HG02840 (cell line): ENCODE measurements around the gene SORBS2.

Experiments used
- ATAC-seq: cut with Tn5 transposase; IDR thresholded peaks from one replicate; pipeline ENCODE4 v1.9.1; 2021; ENCODE audit warnings: mild to moderate bottlenecking, moderate library complexity, moderate number of reproducible peaks; ENCODE audit not compliant: unreplicated experiment, low FRiP score

The SORBS2 gene

DNA sequence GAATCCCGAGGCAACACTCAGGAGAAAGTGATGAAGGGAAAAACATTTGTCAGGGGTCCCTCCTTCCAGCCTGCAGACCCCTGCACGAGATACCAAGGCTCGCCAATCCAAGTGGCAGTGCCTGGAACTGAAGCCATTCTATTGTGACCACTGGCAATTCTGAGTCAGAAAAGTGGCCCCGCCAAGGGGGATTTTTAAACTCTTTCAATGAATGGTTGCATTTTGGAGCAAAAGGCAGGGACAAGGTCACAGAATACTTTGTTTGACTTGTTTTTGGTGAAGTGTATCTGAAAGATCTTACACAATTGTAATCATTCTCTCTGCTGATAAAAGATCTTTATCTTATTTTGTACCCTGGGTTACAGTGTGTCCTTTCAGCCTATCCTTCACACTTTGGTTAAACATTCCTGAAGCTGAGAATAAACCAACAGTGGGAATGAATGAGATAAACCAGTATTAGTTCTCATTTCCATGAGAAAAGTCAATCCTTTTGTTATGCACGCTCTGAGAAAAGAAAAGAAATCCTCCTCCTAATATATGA is 160.8 kb downstream of the SORBS2 start:
- no peak for ATAC-seq

DNA sequence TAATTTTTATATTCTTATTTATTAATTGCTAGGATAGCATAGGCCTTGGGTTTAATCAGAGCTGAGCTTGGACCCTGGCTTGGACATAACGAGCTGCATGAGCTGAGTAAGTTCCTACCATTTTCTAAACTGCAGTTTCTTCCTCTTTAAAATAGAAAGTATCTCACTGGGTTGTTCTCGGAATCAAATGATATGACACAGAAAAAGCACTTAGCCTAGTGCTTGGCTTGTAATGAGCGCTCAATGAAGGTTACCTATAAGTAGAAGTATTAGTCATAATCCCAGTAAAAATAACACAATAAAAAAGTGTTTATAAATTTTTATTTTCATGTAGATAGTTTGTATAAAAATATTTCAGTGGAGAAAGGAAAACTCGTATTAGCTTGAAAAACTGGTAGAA is 163.4 kb downstream of the SORBS2 start:
- no peak for ATAC-seq

DNA sequence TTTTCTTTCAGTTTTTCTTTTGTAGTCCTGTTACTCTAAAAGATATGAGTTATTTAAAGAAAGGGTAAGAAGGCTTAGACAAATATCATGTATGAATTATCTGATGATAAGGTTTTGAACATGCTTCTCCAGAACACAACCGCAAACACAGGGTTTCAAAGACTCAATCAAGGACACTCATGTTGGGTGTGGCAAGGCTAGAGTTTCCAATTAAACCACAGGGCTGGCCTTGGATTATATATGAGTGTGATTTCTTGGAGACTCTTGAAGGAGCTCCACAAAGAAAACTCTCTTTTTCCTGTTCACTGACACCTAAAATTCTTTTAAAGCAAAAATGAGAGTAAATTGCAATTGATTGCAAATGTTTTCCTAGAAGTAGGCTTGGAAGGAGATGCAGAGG is 166.6 kb downstream of the SORBS2 start:
- ATAC-seq: no peak

DNA sequence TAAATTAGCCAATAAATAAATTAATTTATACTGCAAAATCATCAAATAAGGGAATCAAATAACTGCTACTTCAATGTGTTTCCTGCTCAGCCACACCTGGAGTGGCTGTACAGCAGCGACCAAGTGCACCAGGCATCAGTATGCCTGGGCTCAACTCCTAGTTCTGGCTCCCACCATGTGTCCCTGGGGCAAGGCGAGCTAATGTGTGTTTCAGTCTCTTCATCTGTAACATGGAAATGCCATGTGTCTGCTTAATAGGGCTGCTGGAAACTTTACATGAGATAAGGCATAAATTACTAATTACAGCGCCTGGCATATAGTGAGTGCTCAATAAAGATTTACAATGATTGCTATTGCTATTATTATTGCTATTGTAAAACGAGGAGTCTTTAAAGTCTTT is 167.6 kb downstream of the SORBS2 start:
- ATAC-seq: no peak

DNA sequence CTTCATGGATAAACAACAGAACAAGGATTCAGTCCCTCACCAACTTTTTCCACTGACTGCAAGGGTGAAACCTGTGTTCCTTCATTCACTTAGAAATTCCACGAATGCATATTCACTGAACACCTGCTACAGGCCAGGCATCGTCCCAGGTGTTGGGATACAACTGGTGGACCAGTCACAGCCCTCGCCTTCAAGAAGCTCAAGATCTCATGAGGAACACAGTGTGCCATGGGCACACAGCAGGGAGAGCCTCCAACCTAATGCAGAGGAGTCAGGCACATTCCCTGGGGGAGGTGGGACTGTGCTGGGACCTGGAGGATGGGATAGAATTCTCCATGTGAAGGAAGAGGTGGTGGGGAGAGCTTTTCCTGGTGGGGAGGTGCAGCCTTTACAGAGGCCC is 169.1 kb downstream of the SORBS2 start:
- ATAC-seq: no peak

DNA sequence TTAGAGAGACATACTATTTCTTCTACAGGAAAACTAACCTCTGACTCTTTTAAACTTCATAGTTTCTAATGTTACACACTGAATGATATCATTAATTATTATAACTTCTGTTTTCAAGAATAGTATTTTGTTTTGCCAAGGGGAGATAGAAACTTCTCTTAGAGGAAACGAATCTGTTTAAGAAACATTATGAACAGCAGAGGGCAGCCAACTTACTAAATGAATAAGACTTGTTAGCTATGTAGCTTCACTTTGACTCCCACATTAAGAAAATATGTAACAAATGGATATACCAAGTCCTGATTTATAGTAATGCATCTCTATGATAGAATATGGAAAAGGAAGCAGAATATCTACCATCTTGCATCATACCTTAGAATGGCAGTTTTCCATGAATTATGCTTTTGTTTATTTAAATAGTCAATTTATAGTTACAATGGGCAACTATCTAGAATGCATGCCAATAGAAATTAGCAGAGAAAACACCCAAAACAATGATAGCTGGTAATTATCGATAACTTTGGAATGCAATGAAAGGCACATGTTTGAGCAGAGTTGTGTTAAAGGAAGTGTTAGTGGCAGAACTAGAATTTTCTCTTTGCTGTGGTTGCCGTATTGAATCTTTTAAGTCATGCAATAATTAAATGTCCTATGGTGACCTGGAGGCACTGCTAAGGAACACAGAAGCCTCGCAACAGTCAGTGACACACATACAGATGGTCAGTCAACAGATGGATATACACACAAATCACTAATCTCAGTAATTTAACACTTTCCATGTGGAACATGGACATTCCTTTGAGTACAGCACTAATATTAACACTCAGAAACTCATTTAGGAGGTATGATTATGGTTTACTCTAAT is 171.0 kb downstream of the SORBS2 start:
- ATAC-seq: no peak

DNA sequence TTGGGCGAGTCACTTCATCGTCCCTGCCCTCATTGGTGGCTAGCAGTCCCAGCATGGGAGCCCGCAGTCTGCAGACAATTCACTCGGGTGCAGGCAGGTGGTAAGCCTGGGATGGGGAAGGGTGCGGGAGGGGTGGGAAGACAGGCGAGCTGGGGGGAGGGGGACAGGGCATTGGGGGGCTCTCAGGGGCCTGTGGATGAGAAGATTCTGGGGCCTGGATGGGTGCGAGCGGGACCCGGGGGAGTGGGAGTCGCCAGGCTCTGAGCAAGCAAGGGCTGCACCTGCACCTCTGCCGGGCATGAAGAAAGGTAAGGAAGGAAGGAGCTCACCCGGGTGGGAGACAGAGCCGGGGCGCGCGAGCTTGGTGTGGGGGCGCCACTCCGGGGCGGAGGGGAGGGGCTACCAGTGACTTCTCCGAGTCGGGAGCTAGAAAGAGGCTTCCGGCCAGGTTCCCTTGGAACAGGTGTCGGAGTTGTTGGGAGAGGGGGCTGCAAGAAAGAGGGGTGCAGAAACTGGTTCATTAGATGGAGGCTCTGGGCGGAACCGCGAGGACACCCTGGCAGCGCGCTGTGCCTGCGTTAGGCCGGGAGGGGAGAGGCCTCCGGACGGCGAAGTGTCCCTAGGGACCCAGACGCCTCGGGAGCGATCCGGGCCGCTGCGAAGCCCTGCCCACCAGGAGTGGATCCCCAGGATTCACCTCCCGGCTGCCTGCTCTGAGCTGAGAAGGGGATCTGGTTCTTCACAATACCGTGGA is 173.3 kb downstream of the SORBS2 start:
- ATAC-seq: no peak

DNA sequence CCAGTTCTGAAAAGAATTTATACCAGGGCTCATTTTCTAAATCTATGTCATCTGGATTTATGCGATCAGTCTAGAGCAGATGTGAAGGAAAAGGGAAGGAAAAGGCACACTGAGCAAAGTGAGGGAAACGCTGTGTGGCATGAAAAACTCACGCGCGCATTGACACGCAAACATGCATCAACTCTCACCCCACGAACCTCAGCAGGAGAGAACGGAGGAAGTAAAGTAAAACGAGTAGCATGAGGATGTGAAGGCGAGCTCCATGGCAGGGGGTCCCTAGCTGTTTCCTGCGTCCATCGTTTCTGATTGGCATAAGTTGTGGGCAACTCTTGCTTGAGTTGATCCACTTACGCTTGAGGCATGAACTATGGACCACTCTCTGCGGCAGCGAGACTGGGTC is 173.9 kb downstream of the SORBS2 start:
- ATAC-seq: no peak

DNA sequence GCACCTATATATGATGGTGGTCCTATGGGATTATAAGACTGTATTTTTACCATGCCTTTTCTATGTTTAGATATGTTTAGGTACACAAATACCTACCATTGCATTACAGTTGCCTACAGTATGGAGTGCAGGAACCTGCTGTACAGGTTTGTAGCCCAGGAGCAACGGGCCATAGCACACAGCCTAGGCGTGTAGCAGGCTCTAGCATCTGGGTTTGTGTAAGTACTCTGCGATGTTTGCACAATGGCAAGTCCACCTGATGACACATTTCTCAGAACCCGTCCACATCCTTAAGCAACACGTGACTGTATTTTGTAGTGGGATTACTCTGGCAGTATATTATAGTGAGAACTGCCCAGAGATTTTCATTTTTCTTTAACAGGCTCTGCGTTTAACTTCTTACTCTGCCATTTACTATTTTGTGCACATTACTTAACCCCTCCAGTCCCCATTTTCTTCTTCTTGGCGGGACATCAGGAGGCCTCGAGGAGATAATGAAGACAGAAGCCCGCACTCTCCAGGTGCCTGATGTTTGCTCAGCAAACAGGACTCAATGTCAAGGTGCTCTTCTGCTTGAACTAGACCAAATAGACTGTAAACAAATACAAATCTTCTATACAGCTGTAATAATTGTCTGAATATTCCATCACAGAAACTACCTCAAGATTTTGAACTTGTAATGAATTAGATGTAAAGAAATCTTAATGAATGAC is 174.7 kb downstream of the SORBS2 start:
- no peak for ATAC-seq

DNA sequence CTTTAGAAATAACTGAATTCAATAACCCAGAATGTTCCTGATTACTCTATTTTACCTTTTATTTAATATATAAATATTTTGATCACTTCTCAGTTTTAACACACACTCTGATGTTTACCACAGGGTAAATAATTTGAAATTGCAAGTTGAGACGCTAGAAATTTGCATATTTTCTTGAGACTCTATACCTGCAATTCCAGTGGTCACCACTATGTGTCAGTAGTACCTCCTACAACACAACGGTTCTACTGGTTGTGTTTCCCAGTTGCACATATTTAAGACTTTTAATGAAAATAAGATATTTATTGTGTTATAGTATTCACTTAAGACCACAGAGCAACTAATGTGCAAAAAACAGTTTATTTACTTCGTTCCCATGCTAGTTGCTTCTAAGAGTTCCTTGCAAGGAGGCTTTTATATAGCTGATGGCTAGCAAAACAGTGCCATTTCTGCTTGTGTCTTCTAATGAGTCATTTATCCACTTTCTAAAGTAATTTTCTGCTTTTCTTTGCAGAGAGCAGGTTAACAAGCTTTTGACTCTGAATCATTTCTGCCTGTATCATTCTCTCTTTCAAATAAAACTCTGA is 177.8 kb downstream of the SORBS2 start:
- no peak for ATAC-seq

DNA sequence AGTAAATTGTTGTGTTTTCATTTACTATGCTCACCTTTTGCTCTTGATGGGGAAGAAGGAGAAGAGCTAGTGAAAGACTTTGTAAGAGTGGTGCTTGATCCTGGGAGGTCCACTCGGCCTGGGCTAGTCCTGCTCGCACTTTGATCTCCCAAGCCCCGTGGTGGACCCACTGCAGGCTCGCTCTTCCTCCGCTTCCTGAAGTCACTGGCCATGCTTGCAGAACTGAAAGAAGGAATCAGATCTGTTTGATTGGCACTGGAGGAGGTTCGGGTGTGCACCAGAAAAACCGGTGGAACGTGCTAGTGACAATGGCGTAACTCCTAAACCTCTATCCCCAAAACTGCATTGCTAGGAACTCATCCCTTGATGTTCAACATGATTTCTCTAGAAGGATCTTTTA is 185.2 kb downstream of the SORBS2 start:
- ATAC-seq: no peak

DNA sequence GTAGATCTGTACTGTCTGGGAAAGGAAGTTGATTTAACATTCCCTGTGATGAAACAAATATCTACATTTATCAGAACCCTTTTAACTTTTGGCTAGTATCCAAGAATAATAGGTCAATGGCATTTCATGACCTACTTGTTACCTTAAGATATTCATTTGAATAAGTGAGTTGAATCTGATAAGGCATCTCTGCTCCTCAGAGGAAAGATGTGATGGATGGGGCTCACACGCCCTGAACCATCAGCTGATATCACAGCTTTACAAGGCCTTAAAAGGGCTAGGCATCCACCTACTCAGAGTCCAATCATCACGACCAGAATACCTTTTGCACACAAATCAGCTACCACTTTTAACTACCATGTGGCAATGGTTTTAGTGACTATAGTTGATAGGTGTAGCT is 186.5 kb downstream of the SORBS2 start:
- ATAC-seq: no peak

DNA sequence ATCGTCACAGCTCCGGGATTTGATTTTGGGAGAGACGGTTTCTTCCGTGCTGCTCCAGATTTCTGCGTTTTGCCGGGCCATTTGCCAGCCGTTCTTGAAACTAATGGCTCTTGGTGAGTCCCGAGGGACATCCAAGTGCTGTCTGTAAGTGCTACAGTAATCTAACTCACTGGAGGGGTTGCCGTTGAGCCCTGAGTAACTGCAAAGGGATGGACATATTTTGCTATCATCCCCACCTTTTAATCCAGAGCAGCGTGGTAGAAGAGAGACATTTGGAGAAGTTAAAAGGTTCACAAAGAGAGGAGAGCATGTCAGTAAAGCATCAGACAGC is 187.8 kb downstream of the SORBS2 start:
- no peak for ATAC-seq

DNA sequence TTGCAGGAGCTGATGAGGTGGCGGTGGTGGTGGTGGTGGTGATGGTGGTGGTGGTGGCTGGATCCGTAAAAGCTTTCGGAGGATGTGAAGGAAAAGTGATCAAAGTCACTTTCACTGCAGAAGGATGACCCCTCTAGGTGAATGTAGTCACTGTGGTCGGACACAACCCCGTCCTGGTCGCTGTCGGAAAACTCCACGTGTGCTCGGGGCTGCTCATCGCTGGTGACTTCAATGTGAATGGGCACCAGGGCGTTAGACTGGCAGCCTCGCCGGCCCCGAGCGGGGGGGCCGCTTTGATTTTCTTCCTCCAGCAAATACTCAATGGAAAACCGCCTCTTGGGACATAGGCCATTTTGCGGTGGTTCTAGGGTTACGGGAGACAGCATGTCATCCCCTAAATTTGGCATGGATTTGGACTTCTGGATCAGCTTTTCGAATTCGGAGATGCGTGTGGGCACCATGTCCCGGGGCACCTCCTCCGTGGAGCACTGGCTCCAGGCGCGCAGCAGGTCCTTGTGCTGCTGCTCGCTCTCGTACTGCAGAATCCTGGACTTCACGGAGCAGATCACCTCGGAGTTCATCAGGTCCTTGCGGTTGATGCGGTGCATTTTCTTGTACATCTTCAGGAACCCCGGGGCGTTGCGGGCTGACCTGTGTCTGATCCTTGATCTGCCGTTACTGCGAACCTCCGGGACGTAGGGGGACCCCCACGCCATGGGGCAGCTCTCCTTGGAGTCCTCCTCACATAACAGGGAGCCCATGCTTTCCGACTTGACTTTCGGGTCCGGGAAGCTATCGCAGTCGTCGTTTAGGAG is 188.3 kb downstream of the SORBS2 start:
- ATAC-seq: no peak

DNA sequence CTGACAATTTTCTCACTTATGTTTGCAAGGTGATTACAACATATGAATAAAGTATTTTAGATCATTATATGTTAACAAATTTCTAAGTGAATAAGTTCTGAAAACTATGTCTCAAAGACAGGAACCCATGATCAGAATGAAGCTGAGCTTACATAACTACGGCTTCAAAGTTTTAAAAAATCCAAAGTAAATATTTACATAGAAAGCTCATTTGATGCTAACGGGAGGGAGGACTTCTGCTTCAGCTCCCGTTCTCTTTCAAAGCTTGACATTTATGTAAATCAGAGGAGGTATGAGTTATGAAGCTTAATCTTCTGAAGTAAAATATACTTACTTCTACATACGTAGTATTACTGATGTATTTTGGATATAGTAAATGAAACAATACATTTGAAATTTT is 203.8 kb downstream of the SORBS2 start:
- ATAC-seq: no peak

DNA sequence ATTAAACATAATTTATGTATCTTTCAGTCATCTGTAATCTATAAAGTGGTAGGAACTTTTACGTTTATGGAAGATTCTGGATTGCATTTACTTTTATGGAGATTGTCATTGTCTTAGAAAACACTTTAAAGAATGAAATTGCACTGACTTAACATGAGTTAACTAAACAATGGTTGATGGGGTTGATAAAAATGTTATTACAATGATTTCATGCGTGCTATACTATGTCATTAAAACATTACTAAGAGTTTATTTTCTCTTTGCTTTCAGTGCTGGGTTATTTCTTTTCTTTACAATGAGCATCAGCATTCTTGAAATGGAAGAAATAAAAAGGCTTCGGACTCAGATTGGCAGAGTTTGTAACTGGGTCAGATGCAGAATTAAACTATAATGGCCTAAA is 209.6 kb downstream of the SORBS2 start:
- ATAC-seq: no peak

DNA sequence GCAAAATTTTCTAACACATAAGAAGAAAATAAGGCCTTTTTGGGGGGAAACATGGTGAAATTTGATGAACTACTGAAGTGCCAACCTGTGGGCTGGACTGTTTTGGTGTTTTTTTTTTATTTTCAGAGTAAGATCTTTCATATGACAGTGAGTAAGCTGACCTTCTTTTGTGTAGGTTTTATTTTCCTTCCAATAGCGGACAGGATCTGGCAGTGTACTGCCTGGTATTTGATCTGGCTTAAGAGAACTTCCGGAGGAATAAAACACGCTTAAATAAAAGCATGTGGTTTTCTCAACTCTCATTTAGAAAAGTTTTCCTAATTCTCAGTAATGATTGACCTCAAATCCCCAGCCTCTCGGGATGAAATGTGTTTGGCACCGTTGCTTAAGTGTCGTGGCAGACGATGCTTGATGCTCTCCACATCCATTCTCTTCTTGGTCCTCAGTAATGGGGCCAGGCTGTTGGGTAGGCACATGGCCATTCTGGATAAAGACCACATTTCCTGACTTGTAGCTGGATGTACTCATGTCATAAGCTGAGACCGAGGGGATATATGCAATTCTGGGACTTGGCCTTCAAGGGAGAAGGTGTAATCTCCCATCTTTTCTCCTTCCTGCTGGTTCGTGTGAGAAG is 211.1 kb downstream of the SORBS2 start:
- no peak for ATAC-seq

DNA sequence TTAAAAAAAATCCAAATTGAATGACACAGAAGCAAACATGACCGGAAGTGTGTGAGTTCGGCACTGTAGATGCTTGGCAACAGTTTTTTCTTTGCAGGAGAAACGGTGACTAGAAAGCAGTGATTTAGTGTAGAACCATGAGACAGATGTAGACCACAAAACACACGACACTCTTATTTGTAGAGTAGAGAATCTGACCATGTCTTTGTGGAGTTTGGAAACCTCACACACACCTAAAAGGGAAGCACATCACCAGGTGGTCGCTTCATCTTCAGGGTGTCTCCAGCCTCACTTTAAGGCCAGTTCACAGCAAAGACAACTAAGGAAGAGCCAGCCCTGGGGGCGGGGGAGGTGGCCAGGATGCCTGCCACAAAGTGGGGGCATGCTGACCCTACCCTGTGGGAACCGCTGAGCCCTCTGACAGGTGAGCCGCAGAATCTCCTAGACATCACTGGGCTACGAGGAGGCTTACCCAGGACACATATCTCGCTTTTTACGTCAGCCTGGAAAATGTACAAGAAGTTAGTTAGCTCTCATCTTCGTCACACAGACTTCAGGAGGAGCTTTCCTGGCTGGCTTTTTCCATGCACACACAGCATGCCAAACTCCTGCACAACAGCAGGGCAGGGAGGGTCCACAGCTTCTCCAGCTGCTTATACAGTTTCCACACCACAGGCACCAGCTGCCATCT is 212.3 kb downstream of the SORBS2 start:
- ATAC-seq: no peak
